GM12874 (cell line): ENCODE data around the gene CFAP46.

Experiments
- CTCF ChIP-seq: IDR thresholded peaks from 2 replicates; pipeline ENCODE4 v1.5.1; 2011; ENCODE audit warnings: low read depth, mild to moderate bottlenecking, control low read depth, low read length, moderate library complexity; ENCODE audit not compliant: insufficient read depth

Gene CFAP46

GRCh38 chr10:132855889-132856288 lies 86.5 kb downstream of the CFAP46 start:
- TF ChIP-seq CTCF = no peak

GRCh38 chr10:132851451-132851850 lies 90.9 kb downstream of the CFAP46 start:
- no peak for TF ChIP-seq CTCF

- no peak for TF ChIP-seq CTCF
Observed at GRCh38 chr10:132850896-132851295, 91.5 kb downstream of the CFAP46 start.

- TF ChIP-seq CTCF = no peak
Observed at GRCh38 chr10:132850246-132850645, 92.1 kb downstream of the CFAP46 start.

GRCh38 chr10:132849546-132850031 lies 92.8 kb downstream of the CFAP46 start:
- TF ChIP-seq CTCF = no peak

GRCh38 chr10:132848951-132849545 lies 93.3 kb downstream of the CFAP46 start:
- TF ChIP-seq CTCF = no peak

- no peak for TF ChIP-seq CTCF
Observed at GRCh38 chr10:132848291-132848701, 94.1 kb downstream of the CFAP46 start.
